Measurements from ENCODE around the gene BRF1.

DNA sequence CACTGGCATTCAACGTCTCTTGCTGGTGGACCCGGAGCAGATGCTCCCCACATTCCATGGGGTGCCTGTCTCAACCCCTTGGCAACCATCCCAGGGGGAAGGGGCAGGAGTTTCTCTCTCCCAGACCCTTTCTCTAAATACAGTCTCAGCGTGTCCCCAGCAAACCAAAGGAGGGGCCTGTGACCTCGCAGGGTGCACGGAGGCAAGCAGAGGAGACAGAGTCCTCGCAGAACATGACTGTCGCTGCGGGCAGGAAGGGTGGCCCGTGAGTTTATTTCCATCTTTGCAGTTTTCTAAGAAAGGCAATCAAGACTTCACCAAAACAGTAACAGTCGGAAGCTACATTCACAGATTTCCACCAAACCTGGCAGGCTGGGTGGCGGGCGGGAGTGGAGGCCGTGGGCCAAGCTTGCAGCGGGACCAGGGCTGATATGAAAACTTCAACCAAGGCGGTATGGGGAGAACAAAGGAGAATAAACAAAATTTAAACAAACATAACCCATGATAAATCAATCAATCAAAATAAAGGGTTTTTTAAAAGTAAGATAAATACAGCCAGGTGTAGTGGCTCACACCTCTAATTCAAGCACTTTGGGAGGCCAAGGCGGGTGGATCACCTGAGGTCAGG is 18.6 kb downstream of the BRF1 start:
- no peak for TF ChIP-seq EP300 (IDR thresholded peaks at IDR 0.05)
- no peak for TF ChIP-seq POLR2A (IDR thresholded peaks at IDR 0.05)
- TF ChIP-seq, protein P1, sequence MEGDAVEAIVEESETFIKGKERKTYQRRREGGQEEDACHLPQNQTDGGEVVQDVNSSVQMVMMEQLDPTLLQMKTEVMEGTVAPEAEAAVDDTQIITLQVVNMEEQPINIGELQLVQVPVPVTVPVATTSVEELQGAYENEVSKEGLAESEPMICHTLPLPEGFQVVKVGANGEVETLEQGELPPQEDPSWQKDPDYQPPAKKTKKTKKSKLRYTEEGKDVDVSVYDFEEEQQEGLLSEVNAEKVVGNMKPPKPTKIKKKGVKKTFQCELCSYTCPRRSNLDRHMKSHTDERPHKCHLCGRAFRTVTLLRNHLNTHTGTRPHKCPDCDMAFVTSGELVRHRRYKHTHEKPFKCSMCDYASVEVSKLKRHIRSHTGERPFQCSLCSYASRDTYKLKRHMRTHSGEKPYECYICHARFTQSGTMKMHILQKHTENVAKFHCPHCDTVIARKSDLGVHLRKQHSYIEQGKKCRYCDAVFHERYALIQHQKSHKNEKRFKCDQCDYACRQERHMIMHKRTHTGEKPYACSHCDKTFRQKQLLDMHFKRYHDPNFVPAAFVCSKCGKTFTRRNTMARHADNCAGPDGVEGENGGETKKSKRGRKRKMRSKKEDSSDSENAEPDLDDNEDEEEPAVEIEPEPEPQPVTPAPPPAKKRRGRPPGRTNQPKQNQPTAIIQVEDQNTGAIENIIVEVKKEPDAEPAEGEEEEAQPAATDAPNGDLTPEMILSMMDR (IDR thresholded peaks at IDR 0.05), result no peak

Data from suprapubic skin (tissue), 3 donors.